Fibroblast of lung (primary cell): ENCODE measurements around the gene GNAO1.

ENCODE experiments used
- EZH2 ChIP-seq: IDR thresholded peaks from 2 replicates; pipeline ENCODE4 v1.5.1; 2012; ENCODE audit warnings: low read length, control low read depth, mild to moderate bottlenecking; ENCODE audit errors: missing control alignments
- TF ChIP-seq, protein P1 (sequence below), 2 donors: IDR thresholded peaks in 1 of 2; conservative IDR thresholded peaks in 1 of 2; 1 replicate in 1 of 2; 2 replicates in 1 of 2; pipeline ENCODE4 v1.5.1; 2011 to 2012; ENCODE audit warnings: low read length in 2 of 2, control low read depth in 1 of 2, inconsistent platforms in 1 of 2, low read depth in 1 of 2, mild to moderate bottlenecking in 1 of 2

GRCh38 chr16:56357241-56357764 is 166.0 kb downstream of the GNAO1 start:
- TF ChIP-seq, protein P1, sequence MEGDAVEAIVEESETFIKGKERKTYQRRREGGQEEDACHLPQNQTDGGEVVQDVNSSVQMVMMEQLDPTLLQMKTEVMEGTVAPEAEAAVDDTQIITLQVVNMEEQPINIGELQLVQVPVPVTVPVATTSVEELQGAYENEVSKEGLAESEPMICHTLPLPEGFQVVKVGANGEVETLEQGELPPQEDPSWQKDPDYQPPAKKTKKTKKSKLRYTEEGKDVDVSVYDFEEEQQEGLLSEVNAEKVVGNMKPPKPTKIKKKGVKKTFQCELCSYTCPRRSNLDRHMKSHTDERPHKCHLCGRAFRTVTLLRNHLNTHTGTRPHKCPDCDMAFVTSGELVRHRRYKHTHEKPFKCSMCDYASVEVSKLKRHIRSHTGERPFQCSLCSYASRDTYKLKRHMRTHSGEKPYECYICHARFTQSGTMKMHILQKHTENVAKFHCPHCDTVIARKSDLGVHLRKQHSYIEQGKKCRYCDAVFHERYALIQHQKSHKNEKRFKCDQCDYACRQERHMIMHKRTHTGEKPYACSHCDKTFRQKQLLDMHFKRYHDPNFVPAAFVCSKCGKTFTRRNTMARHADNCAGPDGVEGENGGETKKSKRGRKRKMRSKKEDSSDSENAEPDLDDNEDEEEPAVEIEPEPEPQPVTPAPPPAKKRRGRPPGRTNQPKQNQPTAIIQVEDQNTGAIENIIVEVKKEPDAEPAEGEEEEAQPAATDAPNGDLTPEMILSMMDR (conservative IDR thresholded peaks at IDR 0.05 in 1 of 2, IDR thresholded peaks at IDR 0.05 in 1 of 2; ENCODE audit: low read depth in 1 of 2, low read length in 2 of 2) = no peak
- no peak for TF ChIP-seq EZH2
